NCI-H1105 treated with DMSO at 0.1 percent for 48 hours (cell line): ENCODE results near the gene MTTP.
"Not testable (repeated sequence)": the region's sequence is repeated elsewhere in the genome, so short reads cannot be mapped to it uniquely, and the experiment has no call there.

Experiments
- DNase-seq: peaks from one replicate; lab custom pipeline; 2025; lab: John Stamatoyannopoulos, UW

Gene MTTP

DNA sequence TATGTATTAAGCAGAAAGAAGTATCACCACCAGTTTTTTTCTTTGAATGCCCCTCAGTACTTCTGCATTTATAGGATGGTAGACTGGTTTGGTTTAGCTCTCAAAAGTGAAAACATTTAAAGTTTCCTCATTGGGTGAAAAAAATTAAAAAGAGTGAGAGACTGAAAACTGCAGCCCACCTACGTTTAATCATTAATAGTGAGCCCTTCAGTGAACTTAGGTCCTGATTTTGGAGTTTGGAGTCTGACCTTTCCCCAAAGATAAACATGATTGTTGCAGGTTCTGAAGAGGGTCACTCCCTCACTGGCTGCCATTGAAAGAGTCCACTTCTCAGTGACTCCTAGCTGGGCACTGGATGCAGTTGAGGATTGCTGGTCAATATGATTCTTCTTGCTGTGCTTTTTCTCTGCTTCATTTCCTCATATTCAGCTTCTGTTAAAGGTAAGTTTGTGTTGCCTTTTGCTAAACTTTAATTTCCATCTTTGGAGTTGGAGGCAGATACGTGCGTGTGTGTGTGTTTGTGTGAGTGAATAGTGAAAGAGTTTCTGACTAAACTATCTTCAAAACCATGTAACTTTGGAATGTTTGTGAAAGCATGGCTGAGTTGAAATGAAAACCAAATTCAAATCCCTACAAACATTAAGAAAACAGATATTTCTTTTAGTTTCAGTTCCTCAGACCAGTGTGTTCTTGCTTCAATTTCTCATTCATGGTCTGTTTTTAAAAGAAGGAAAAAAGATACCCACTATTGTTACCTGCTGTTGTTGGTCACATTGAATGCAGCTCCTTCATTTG lies at the start of gene MTTP:
TSS of gene MTTP (plus strand) at position 295 of the 795 bp plus-strand sequence. CDS start at position 381, 86 bp downstream.
- DNase-seq, result no peak

DNA sequence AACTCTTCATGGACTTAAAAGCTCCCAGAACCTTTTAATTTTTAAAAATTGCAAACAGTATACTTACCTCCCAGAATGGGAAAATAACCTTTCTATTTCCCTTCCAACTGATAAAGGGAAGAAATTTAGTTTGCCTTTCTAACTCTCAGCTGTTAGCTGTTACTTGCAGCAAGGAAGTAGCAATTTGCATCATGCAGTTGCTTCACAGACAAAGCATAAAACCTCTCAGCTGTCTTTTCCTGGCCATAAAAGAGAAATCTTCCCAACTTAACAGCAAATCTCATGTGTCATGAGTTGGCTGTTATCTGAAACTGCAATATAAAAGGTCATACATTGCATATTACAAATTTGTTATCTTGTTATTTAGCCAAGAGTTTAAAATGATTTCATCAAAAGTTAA lies 45.4 kb upstream of the MTTP start:
- DNase-seq, result no peak

GRCh38 chr4:99529956-99530355 lies 44.7 kb upstream of the MTTP start:
- DNase-seq, result no peak

DNA sequence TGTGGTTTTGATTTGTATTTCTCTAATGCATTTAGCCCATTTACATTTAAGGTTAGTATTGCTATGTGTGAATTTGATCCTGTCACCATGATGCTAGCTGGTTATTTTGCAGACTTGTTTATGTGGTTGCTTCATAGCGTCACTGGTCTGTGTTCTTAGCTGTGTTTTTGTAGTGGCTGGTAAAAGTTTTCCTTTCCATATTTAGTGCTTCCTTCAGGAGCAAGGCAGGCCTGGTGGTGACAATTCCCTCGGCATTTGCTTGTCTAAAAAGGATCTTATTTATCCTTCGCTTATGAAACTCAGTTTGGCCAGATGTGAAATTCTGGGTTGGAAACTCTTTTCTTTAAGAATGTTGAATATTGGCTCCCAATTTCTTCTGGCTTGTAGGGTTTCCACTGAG lies 39.9 kb upstream of the MTTP start:
- DNase-seq, result not testable (repeated sequence)

GRCh38 chr4:99536271-99536670 lies 38.4 kb upstream of the MTTP start:
- DNase-seq, result no peak

DNA sequence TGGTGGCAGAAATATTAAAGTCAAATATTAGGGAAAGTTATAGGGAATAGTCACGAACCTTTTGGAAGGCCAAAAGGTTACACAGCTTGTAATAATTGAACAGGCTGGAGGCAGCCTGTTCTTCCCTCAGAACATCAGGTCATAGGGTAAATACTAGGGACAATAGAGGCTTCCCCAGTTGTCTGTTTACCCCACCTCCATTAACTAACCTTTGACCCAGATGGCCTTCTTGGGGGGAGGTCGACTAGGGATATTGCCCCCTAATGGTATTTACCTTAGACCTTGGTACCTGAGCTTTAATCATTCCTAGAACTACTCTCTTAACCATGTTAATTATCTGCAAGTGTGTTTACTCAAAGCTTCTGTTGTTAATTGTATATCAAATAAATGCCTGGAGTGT lies 37.8 kb upstream of the MTTP start:
- DNase-seq, result no peak

DNA sequence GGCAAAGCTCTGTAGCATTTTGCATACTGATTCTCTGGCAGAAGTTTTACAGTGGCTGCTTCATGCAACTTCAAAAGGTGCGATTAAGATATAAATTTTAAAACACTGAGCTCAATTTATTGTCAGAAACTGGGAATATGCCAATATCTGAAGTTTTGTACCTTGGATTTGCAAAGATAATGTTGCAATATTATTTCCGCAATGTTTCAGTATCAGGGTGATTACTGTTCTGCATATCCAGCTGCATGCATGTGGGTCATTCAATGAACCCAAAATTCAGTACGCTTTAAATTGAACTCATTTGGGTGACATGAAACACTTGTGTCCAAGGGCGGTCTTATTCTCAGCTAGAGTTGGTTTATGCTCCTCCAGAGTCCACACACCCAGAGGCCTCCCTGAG lies 37.0 kb upstream of the MTTP start:
- no peak for DNase-seq

DNA sequence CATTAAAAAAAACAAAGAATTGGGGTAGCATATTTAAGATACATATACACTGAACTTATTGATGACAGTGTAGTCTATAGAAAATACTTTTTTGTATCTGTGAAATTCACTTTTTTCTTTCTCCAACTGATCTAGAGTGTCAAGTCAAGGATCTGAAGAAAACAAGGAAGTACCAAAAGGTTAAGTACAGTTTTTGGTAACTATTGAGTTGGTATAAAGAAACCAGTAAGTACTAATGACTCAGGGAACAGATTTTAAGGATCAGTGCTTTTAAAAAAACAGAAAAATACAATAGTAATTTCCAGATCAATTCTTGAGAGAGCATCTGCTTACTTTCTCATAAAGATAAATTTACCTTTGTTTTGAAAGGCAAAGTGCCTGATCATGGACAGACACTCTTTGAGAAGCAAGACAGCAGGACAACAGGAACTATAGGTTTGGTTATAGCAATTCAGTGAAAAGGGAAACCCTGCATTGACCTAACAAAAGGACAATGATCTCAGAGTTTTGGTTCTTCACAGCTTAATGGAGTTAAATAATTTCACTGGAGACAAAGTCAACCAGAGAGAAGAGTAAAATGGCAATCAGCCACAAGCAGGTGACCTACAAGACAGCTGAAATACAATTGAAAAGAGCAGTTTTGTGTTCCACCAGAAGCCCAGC lies 34.2 kb upstream of the MTTP start:
- no peak for DNase-seq

GRCh38 chr4:99552872-99553271 lies 21.8 kb upstream of the MTTP start:
- no peak for DNase-seq

GRCh38 chr4:99563310-99564186 lies 11.1 kb upstream of the MTTP start, which contains the start of gene TRMT10A:
TSS of gene TRMT10A (minus strand) at chr4:99564039. CDS start at chr4:99559338, 4,701 bp downstream.
- peak; percentile 87 for DNase-seq

DNA sequence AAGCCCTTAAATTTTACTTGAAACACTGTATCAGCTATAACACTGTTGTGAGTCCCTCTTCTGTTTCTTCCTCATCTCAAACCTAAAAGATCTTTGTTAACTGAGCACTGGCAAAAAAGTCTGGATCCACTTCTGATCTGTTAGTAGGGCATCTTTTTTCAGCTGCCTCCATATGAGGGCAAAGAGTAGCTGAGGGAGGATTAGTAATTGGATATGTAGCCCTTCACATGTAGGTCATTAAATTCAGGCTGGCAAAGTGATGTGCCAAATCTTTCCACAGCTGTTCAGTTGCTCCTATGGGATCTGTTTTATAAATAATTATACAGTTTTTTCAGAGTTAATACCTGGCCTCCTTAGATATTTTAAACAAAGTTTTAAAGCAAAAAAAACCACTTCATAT lies 9.7 kb upstream of the MTTP start:
- DNase-seq, result no peak

- DNase-seq, result no peak
These were observed 2.7 kb upstream of the MTTP start for GRCh38 chr4:99571883-99572282.

DNA sequence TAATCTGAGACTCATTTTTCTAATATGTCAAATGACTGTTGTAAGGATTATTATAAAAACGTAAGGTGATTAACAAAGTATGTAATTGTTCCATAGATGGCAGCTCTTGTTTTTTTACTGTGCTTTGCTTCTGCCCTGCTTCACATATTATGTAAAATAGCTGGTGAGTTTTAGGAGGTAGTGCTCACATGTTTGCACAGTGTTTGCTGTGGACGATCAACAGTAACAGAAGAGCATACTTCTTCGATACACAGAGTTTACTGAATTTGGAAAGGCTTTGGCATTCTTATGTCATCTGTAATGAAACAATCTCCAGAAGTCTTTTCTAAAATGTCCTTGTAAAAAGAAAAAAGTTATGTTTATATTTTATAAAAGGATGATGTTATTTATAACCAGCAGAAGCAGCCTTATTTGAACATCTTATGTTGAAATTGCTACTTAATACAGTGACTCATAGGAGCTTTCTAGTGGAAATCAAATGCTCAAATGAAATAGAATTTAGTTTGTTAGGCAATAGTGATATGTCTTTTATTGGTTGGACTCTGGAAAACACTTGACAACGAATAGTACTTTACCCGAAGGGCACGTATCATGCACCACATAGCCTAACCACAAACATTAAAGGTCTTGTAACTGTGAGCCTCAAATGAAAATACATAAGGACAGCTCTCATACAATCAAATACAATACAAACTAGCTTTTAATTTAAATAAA lies 1.9 kb upstream of the MTTP start:
- DNase-seq, result no peak

GRCh38 chr4:99573735-99574368 lies 772 bp upstream of the MTTP start:
- DNase-seq, result no peak

DNA sequence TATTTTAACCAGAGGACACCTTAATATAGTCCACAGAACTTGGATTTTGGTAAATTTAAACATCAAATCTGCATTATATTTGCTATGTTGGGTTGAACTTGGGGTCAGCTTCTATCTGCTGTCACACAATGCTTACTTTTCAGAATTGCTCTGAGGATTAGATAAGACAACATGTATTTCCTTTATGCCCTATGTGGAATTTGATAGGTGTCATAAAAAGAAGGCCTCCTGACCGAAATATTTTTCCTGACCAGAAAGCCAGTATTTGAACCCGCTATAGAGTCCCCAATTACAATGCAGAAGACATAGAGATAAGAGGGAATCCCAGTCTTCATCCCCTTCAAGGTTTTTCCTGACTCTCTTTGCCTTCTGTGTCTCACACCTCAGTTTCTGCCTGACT lies 4.1 kb downstream of the MTTP start:
- DNase-seq, result no peak

DNA sequence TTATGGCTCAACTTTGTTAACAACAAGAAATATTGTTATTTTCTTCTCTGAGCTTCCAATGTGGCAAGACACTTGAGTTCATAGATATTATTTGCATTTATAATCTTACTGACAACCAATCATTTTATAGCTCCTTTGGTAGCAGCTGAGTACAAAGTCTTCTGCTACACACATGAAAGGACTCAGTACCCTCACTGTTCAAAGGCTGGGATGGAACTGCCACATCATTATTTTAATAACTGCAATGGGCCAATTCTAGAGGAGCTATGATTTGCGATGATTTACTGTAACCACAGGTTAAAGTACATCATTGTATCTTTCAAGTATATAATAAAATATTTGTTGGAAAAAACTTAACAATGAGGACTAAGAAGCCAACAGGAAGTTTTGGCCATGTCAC lies 10.9 kb downstream of the MTTP start:
- no peak for DNase-seq

DNA sequence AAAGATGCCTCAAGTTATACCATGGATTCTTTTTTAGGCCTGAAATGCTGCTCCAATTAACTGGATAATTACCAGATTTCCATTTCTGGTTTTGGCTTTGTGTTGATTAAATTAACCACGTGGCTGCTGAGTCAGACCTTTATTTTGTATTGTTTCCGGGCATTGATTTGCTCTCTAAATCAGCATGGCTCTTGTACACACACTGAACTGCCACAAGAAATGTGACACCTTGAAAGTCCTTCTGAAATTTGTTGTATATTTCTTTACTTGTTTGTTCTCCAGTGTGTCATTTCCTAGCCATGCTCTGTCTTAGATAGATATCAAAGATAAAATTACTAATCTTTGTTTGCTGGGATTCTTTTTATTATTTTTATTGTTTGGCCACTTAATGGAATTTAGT lies 11.7 kb downstream of the MTTP start:
- peak; percentile 36 for DNase-seq

DNA sequence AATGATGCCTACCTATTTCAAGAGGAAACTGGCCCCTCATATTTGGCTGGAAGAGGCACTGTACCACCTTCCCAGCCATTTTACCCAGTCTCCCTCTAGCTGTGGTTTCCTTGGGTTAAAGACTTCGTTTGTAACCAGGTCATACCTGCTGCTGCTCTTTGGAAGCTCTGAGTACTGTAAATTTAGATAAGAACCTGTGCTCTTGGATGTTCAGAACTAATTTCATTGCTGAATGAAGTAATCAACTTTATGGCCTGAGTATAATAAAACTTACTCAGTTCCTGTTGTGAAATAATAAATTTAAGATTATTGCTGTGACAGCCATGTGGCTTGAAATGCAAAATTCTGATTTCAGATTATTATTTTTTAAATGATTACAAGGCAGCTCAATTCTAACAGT lies 12.2 kb downstream of the MTTP start:
- no peak for DNase-seq

- no peak for DNase-seq
These were observed 12.7 kb downstream of the MTTP start for GRCh38 chr4:99587309-99587708.

DNA sequence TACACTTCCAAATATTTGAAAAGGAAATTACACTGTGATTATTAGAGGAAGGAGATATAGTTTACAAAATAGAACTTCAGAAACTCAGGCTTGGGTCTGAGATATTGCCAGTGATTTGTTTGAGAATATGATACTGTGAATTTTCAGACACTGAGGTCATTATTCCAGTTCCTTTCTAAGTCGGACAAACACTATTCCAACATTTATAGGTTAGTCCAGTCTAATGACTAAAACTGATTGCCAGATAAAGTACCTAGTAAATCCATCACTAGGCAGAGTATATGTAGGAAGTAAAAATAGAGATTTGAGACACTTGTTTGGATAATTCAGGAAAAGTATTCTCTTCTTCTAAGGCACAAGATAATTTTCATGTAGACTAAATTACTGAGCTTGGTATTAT lies 13.2 kb downstream of the MTTP start:
- DNase-seq, result no peak

- DNase-seq, result no peak
These were observed 17.1 kb downstream of the MTTP start for GRCh38 chr4:99591757-99592156.
